GM13976 (cell line): Measurements from ENCODE around the gene CUL3.

Experiments
- DNase-seq: peaks from one replicate; pipeline ENCODE4 v3.0.0; 2012; ENCODE audit warnings: low spot score
- CTCF ChIP-seq: IDR thresholded peaks from 2 replicates; pipeline ENCODE4 v1.5.1; 2012; ENCODE audit warnings: borderline replicate concordance, mild to moderate bottlenecking; ENCODE audit not compliant: insufficient read depth; ENCODE audit errors: extremely low read depth, missing control alignments, control extremely low read depth
- in situ Hi-C: fragments of 300-500 bp; cut with MboI; formaldehyde crosslinking; loops from one replicate; pipeline ENCODE4 v1.12.0; 2022; ENCODE audit warnings: low sequenced_read_pairs, mixed read lengths, inconsistent platforms; ENCODE audit not compliant: unreplicated experiment

Gene CUL3

GRCh38 chr2:224580248-224580647, 4.9 kb downstream of the CUL3 start:
- in situ Hi-C loops = no loop called here
- no peak for TF ChIP-seq CTCF
- DNase-seq = no peak

- DNase-seq = no peak
- TF ChIP-seq CTCF = no peak
- in situ Hi-C loops = no loop called here
Observed at GRCh38 chr2:224579411-224579810, 5.8 kb downstream of the CUL3 start.

- in situ Hi-C loops = no loop called here
Observed at GRCh38 chr2:224577541-224577940, 7.6 kb downstream of the CUL3 start.

GRCh38 chr2:224576088-224576715, 9.0 kb downstream of the CUL3 start:
- TF ChIP-seq CTCF = no peak
- in situ Hi-C loops = no loop called here
- no peak for DNase-seq

More at GRCh38 chr2:224577541-224577940, 7.6 kb downstream of the CUL3 start:
- no peak for TF ChIP-seq CTCF
- DNase-seq = no peak

- no peak for DNase-seq
- in situ Hi-C loops = no loop called here
- no peak for TF ChIP-seq CTCF
Observed at GRCh38 chr2:224574423-224575084, 10.6 kb downstream of the CUL3 start.

- DNase-seq = no peak
- no peak for TF ChIP-seq CTCF
- in situ Hi-C loops = no loop called here
Observed at GRCh38 chr2:224573724-224574123, 11.4 kb downstream of the CUL3 start.
